GM23338 (cell line): ENCODE measurements around the gene ZNF490. TPM values are rescaled to one million over a fixed set of nuclear protein-coding genes. Genes with fewer than 3 reads are reported as not detected.

Experiments
- ATAC-seq: fragments of 200-7000 bp; cut with Tn5 transposase; 3 replicates; pipeline ENCODE4 v1.9.1; 2020
- DNase-seq: peaks from one replicate; pipeline ENCODE4 v3.0.0-alpha.2; 2015; ENCODE audit warnings: low spot score
- H2AFZ ChIP-seq: fragments of 200-600 bp; sonication (generic); 2 replicates; pipeline ENCODE4 v1.8.0; 2016; ENCODE audit warnings: antibody characterized with exemption, mild to moderate bottlenecking, moderate library complexity
- H3F3A ChIP-seq: fragments of 200-600 bp; sonication (generic); replicated peaks from 2 replicates; pipeline ENCODE4 v1.8.0; 2017; ENCODE audit warnings: antibody characterized with exemption, mixed run types, low read depth
- H3K27ac ChIP-seq: fragments of 200-600 bp; sonication (generic); 2 replicates; pipeline ENCODE4 v1.6.1; 2016; ENCODE audit warnings: low read depth
- H3K27me3 ChIP-seq: fragments of 200-600 bp; sonication (generic); 2 replicates; pipeline ENCODE4 v1.8.0; 2016; ENCODE audit warnings: mild to moderate bottlenecking, mixed run types, moderate library complexity; ENCODE audit not compliant: insufficient read depth
- H3K36me3 ChIP-seq: fragments of 200-600 bp; sonication (generic); 2 replicates; pipeline ENCODE4 v1.8.0; 2016; ENCODE audit warnings: mild to moderate bottlenecking; ENCODE audit not compliant: insufficient read depth
- H3K4me1 ChIP-seq: fragments of 200-600 bp; sonication (generic); 2 replicates; pipeline ENCODE4 v1.8.0; 2016; ENCODE audit warnings: mild to moderate bottlenecking, moderate library complexity; ENCODE audit not compliant: insufficient read depth
- H3K4me2 ChIP-seq: fragments of 200-600 bp; sonication (generic); 2 replicates; pipeline ENCODE4 v1.7.1; 2017; ENCODE audit warnings: mixed run types
- H3K4me3 ChIP-seq: fragments of 200-600 bp; sonication (generic); 2 replicates; pipeline ENCODE4 v1.6.1; 2016; ENCODE audit warnings: mixed run types
- H3K79me2 ChIP-seq: fragments of 200-600 bp; sonication (generic); replicated peaks from 2 replicates; pipeline ENCODE4 v1.8.0; 2017; ENCODE audit warnings: mild to moderate bottlenecking; ENCODE audit not compliant: insufficient read depth
- H3K9me2 ChIP-seq: fragments of 200-600 bp; sonication (generic); 2 replicates; pipeline ENCODE4 v1.8.0; 2017; ENCODE audit not compliant: insufficient read depth
- H4K20me1 ChIP-seq: fragments of 200-600 bp; sonication (generic); replicated peaks from 2 replicates; pipeline ENCODE4 v1.8.0; 2017; ENCODE audit warnings: mild to moderate bottlenecking; ENCODE audit not compliant: insufficient read depth
- H3K27ac Mint-ChIP-seq: 2 replicates; pipeline ENCODE4 v1.8.0; 2020; ENCODE audit warnings: inconsistent platforms, mild to moderate bottlenecking, moderate library complexity, mixed read lengths
- H3K27me3 Mint-ChIP-seq: 3 replicates; pipeline ENCODE4 v1.8.0; 2022; ENCODE audit warnings: low read depth, mild to moderate bottlenecking, moderate library complexity, mixed read lengths, inconsistent platforms; ENCODE audit not compliant: insufficient read depth, poor library complexity
- H3K36me3 Mint-ChIP-seq: 3 replicates; pipeline ENCODE4 v1.8.0; 2021; ENCODE audit warnings: low read depth, mild to moderate bottlenecking, inconsistent platforms, moderate library complexity, mixed read lengths
- H3K4me1 Mint-ChIP-seq: 3 replicates; pipeline ENCODE4 v1.8.0; 2020; ENCODE audit warnings: mild to moderate bottlenecking, inconsistent platforms, mixed read lengths
- H3K4me3 Mint-ChIP-seq: 3 replicates; pipeline ENCODE4 v1.8.0; 2021; ENCODE audit warnings: moderate library complexity, mild to moderate bottlenecking, inconsistent platforms, mixed read lengths
- H3K9me3 Mint-ChIP-seq: 3 replicates; pipeline ENCODE4 v1.8.0; 2020; ENCODE audit warnings: moderate library complexity, mild to moderate bottlenecking, inconsistent platforms, mixed read lengths
- CREB1 ChIP-seq: fragments of 250-450 bp; sonication (Bioruptor Pico); IDR thresholded peaks from 2 replicates; pipeline ENCODE4 v1.5.0; 2020; ENCODE audit warnings: low read depth, mild to moderate bottlenecking, moderate library complexity
- EZH2phosphoT487 ChIP-seq: fragments of 200-600 bp; sonication (generic); IDR thresholded peaks from one replicate; pipeline ENCODE4 v1.8.1; 2018; ENCODE audit warnings: antibody characterized with exemption; ENCODE audit not compliant: unreplicated experiment
- NANOG ChIP-seq: IDR thresholded peaks from 2 replicates; pipeline ENCODE4 v1.6.1; 2016; ENCODE audit warnings: antibody characterized with exemption, borderline replicate concordance
- STAT1 ChIP-seq: IDR thresholded peaks from one replicate; pipeline ENCODE4 v1.6.1; 2016; ENCODE audit warnings: antibody characterized with exemption; ENCODE audit not compliant: unreplicated experiment
- ZNF114 ChIP-seq: fragments of 250-450 bp; sonication (Bioruptor Pico); IDR thresholded peaks from 2 replicates; pipeline ENCODE4 v1.5.0; 2020; ENCODE audit warnings: mild to moderate bottlenecking, moderate library complexity
- ZNF331 ChIP-seq: fragments of 250-450 bp; sonication (Bioruptor Pico); IDR thresholded peaks from 2 replicates; pipeline ENCODE4 v1.5.0; 2020; ENCODE audit warnings: low read depth, mild to moderate bottlenecking, moderate library complexity
- ZNF462 ChIP-seq: fragments of 250-450 bp; sonication (Bioruptor Pico); IDR thresholded peaks from 2 replicates; pipeline ENCODE4 v1.5.0; 2020; ENCODE audit warnings: mild to moderate bottlenecking, moderate library complexity
- polyA plus RNA-seq: library from polyadenylated mRNA; unstranded; fragments of >200 nt; fragmentation: Nextera tagmentation; extraction: Ambion mirVana; gene quantifications from 2 replicates; pipeline ENCODE4 v1.2.1, GENCODE V29; 2016
- total RNA-seq: library from RNA; depleted of rRNA; stranded (reverse); fragments of >200 nt; shearing (Covaris generic); gene quantifications from 2 replicates; pipeline ENCODE4 v1.2.3, GENCODE V29; 2014

Gene ZNF490
- total and polyA plus RNA-seq, 2 experiments from 2014 or later: 1.4 to 7.3 TPM

GRCh38 chr19:12544401-12544876, 66.2 kb downstream of the ZNF490 start:
- H3K27ac ChIP-seq: no peak overlapping the region
- no peaks in the 10 kb centered on the region for H3K27me3 ChIP-seq
- DNase-seq (no peak), ATAC-seq (no peak)
- H3K4me3 ChIP-seq: no peak overlapping the region
- peaks cover 80% of the 10 kb centered on the region for H3K79me2 ChIP-seq
- no peaks in the 10 kb centered on the region for H3F3A ChIP-seq
- TF ChIP-seq EZH2phosphoT487 (no peak), ZNF462 (no peak), ZNF114 (CRISPR knock-in tag) (no peak)
- peaks cover 3% of the 10 kb centered on the region for H4K20me1 ChIP-seq
- Mint-ChIP-seq H3K4me1 (peaks cover 5% of the 10 kb centered on the region), H3K27me3 (peaks cover 2% of the 10 kb centered on the region), H3K27ac (no peak overlapping the region), H3K36me3 (peaks cover 71% of the 10 kb centered on the region), H3K4me3 (no peak overlapping the region), H3K9me3 (peaks cover 48% of the 10 kb centered on the region)
- no peaks in the 10 kb centered on the region for H3K9me2 ChIP-seq
- no peaks in the 10 kb centered on the region; the same call in 1 of the 2 replicates for H3K4me1 ChIP-seq
- no peaks in the 10 kb centered on the region for H3K36me3 ChIP-seq
- no peak overlapping the region for H2AFZ ChIP-seq
- no peak overlapping the region for H3K4me2 ChIP-seq

- H3K9me3 Mint-ChIP-seq: peaks cover 54% of the 10 kb centered on the region
- H3K27ac Mint-ChIP-seq: no peak overlapping the region
- no peak overlapping the region for H3K27ac ChIP-seq
- no peak overlapping the region for H3K4me2 ChIP-seq
- no peak for ATAC-seq
- H3F3A ChIP-seq: no peaks in the 10 kb centered on the region
- H2AFZ ChIP-seq: no peak overlapping the region
- H3K27me3 Mint-ChIP-seq: peaks cover 2% of the 10 kb centered on the region
- H3K27me3 ChIP-seq: no peaks in the 10 kb centered on the region
- H3K4me3 Mint-ChIP-seq: no peak overlapping the region
- peaks cover 71% of the 10 kb centered on the region for H3K36me3 Mint-ChIP-seq
- H3K4me1 Mint-ChIP-seq: no peaks in the 10 kb centered on the region
- H4K20me1 ChIP-seq: peaks cover 3% of the 10 kb centered on the region
- no peaks in the 10 kb centered on the region for H3K9me2 ChIP-seq
- H3K36me3 ChIP-seq: no peaks in the 10 kb centered on the region
- no peak for DNase-seq
- peaks cover 74% of the 10 kb centered on the region for H3K79me2 ChIP-seq
- H3K4me1 ChIP-seq: no peaks in the 10 kb centered on the region
- H3K4me3 ChIP-seq: no peak overlapping the region
- TF ChIP-seq NANOG: no peak
- TF ChIP-seq ZNF331 (CRISPR knock-in tag): no peak
- TF ChIP-seq CREB1: no peak
- TF ChIP-seq ZNF462: no peak
- no peak for TF ChIP-seq ZNF114 (CRISPR knock-in tag)
- TF ChIP-seq STAT1: no peak
Measured at GRCh38 chr19:12543855-12544254, 66.8 kb downstream of the ZNF490 start.
